NCI-H446 treated with DMSO at 0.1 percent for 48 hours (cell line): ENCODE data around the gene THUMPD1.
A peak's percentile ranks its signal among the peaks of the same experiment; 100 is the strongest.
"Not testable (repeated sequence)": the region's sequence is repeated elsewhere in the genome, so short reads cannot be mapped to it uniquely, and the experiment has no call there.

ENCODE experiments used
- DNase-seq: peaks from one replicate; lab custom pipeline; 2025; lab: John Stamatoyannopoulos, UW

Gene THUMPD1

GRCh38 chr16:20741554-20742285, at the start of gene THUMPD1:
Gene THUMPD1 (minus strand): TSS chr16:20741818. CDS start chr16:20741739, 79 bp downstream.
- DNase-seq = peak; percentile 88

- DNase-seq = no peak
Measured at GRCh38 chr16:20789130-20789529, 47.5 kb upstream of the THUMPD1 start.

- DNase-seq = no peak
Measured at GRCh38 chr16:20784204-20784603, 42.6 kb upstream of the THUMPD1 start.

GRCh38 chr16:20782470-20782869, 40.9 kb upstream of the THUMPD1 start:
- DNase-seq = no peak

- no peak for DNase-seq
Measured at GRCh38 chr16:20781697-20782096, 40.1 kb upstream of the THUMPD1 start.

- DNase-seq = peak; percentile 18
Measured at GRCh38 chr16:20774703-20775362, 33.2 kb upstream of the THUMPD1 start.

GRCh38 chr16:20773679-20774078, 32.1 kb upstream of the THUMPD1 start:
- DNase-seq = no peak

- no peak for DNase-seq
Measured at GRCh38 chr16:20768818-20769217, 27.2 kb upstream of the THUMPD1 start.

GRCh38 chr16:20768121-20768520, 26.5 kb upstream of the THUMPD1 start:
- no peak for DNase-seq

GRCh38 chr16:20767577-20767976, 26.0 kb upstream of the THUMPD1 start:
- DNase-seq = no peak

- DNase-seq = no peak
Measured at GRCh38 chr16:20766294-20766693, 24.7 kb upstream of the THUMPD1 start.

GRCh38 chr16:20765732-20766131, 24.1 kb upstream of the THUMPD1 start:
- no peak for DNase-seq

GRCh38 chr16:20764448-20764847, 22.8 kb upstream of the THUMPD1 start:
- DNase-seq = not testable (repeated sequence)

- no peak for DNase-seq
Measured at GRCh38 chr16:20763461-20764232, 22.0 kb upstream of the THUMPD1 start, which contains the start of gene ACSM3. Gene ACSM3 (plus strand): TSS chr16:20764014. CDS start chr16:20770035, 6,021 bp downstream.

- no peak for DNase-seq
Measured at GRCh38 chr16:20762404-20763123, 20.9 kb upstream of the THUMPD1 start.

- no peak for DNase-seq
Measured at GRCh38 chr16:20761175-20761574, 19.6 kb upstream of the THUMPD1 start.

GRCh38 chr16:20760346-20760745, 18.7 kb upstream of the THUMPD1 start:
- no peak for DNase-seq

- DNase-seq = not testable (repeated sequence)
Measured at GRCh38 chr16:20755799-20756198, 14.2 kb upstream of the THUMPD1 start.

- no peak for DNase-seq
Measured at GRCh38 chr16:20755238-20755637, 13.6 kb upstream of the THUMPD1 start.

- no peak for DNase-seq
Measured at GRCh38 chr16:20753727-20754126, 12.1 kb upstream of the THUMPD1 start.

- no peak for DNase-seq
Measured at GRCh38 chr16:20750558-20750957, 8.9 kb upstream of the THUMPD1 start.

- no peak for DNase-seq
Measured at GRCh38 chr16:20749474-20749873, 7.9 kb upstream of the THUMPD1 start.
